ENCODE results near the gene TNRC6C. TPM values are rescaled to one million over a fixed set of nuclear protein-coding genes. Genes with fewer than 3 reads are reported as not detected.

The TNRC6C gene
- total and polyA plus RNA-seq, 2 of the 13 experiments (the other 11 are each of a cell fraction or from before 2014, with no cell fraction given) = 0.66 to 4.9 TPM

GRCh38 chr17:78130437-78131101 lies 172.1 kb downstream of the TNRC6C start, which contains the start of gene TMC8 (continued):
- TF ChIP-seq PATZ1 (CRISPR knock-in tag; IDR thresholded peaks at IDR 0.05) (peak; percentile 70), MXD1 (CRISPR knock-in tag; IDR thresholded peaks at IDR 0.05) (no peak), EEA1 (CRISPR knock-in tag; IDR thresholded peaks at IDR 0.05; ENCODE audit: borderline replicate concordance) (no peak), ZNF724P (CRISPR knock-in tag; IDR thresholded peaks at IDR 0.05; ENCODE audit: borderline replicate concordance) (0 out of 2 replicates have a peak, but pooled peaks have one; percentile 18), ZNF407 (CRISPR knock-in tag; IDR thresholded peaks at IDR 0.05; ENCODE audit: not compliant biosample characterization) (peak; percentile 53), TSC22D2 (CRISPR knock-in tag; IDR thresholded peaks at IDR 0.05; ENCODE audit: borderline replicate concordance) (no peak), THYN1 (CRISPR knock-in tag; IDR thresholded peaks at IDR 0.05; ENCODE audit: borderline replicate concordance, low read depth) (no peak), HNF1A (IDR thresholded peaks at IDR 0.05; ENCODE audit: low read depth) (no peak), HNF1A (CRISPR knock-in tag; IDR thresholded peaks at IDR 0.05; ENCODE audit: borderline replicate concordance) (no peak), CHD2 (IDR thresholded peaks at IDR 0.05; ENCODE audit: low read depth, low read length) (no peak), NFE2L2 (IDR thresholded peaks at IDR 0.05; ENCODE audit: low read length) (no peak), FOXP1 (IDR thresholded peaks at IDR 0.05) (no peak), FOXP1 (CRISPR knock-in tag; IDR thresholded peaks at IDR 0.05) (peak; percentile 22; the same call in 1 of the 2 replicates), ZNF207 (IDR thresholded peaks at IDR 0.05; ENCODE audit: borderline replicate concordance) (no peak), DR1 (CRISPR knock-in tag; IDR thresholded peaks at IDR 0.05) (no peak)
